CD4-positive, alpha-beta memory T cell (primary cell): ENCODE measurements around the gene SLC35F3. TPM values are rescaled to one million over a fixed set of nuclear protein-coding genes. Genes with fewer than 3 reads are reported as not detected.

Experiments
- CTCF ChIA-PET: fragments of 350-600 bp; sonication (Branson Sonifier 250); formaldehyde crosslinking; loops from one replicate; lab custom pipeline; 2021; ENCODE audit warnings: inconsistent platforms; ENCODE audit not compliant: partially characterized antibody; lab: Charles Lee
- POLR2A ChIA-PET: fragments of 350-600 bp; sonication (Branson Sonifier 250); formaldehyde crosslinking; loops from one replicate; lab custom pipeline; 2021; ENCODE audit not compliant: partially characterized antibody; lab: Charles Lee
- DNase-seq, 5 donors: peaks; one replicate each; pipeline versions ENCODE4 v3.0.0 to v3.0.0-alpha.2; 2020 to 2022; ENCODE audit warnings: mixed read lengths in 1 of 5
- H3K27ac ChIP-seq: one replicate; pipeline ENCODE4 v1.7.0; 2013; ENCODE audit warnings: low read depth, low read length
- H3K27me3 ChIP-seq: 2 replicates; pipeline ENCODE4 v1.7.0; 2013; ENCODE audit warnings: mild to moderate bottlenecking, low read length, moderate library complexity; ENCODE audit not compliant: insufficient read depth
- H3K36me3 ChIP-seq: 2 replicates; pipeline ENCODE4 v1.7.0; 2013; ENCODE audit warnings: mild to moderate bottlenecking, low read length, moderate library complexity; ENCODE audit not compliant: insufficient read depth
- H3K4me1 ChIP-seq: 2 replicates; pipeline ENCODE4 v1.7.0; 2013; ENCODE audit warnings: mild to moderate bottlenecking, low read length, moderate library complexity; ENCODE audit not compliant: insufficient read depth
- H3K4me3 ChIP-seq, 2 donors: one replicate each; pipeline ENCODE4 v1.7.0; 2013; ENCODE audit warnings: low read length in 2 of 2, mild to moderate bottlenecking in 1 of 2
- H3K9me3 ChIP-seq, 2 donors: one replicate each; pipeline ENCODE4 v1.7.0; 2013; ENCODE audit warnings: low read length in 2 of 2, control low read depth in 1 of 2; ENCODE audit not compliant: control insufficient read depth in 1 of 2
- H3K27ac Mint-ChIP-seq, 7 donors: one replicate each; pipeline ENCODE4 v1.8.0; 2020 to 2021; ENCODE audit warnings: mixed read lengths in 7 of 7, mild to moderate bottlenecking in 6 of 7, inconsistent platforms in 3 of 7, moderate library complexity in 3 of 7
- H3K27me3 Mint-ChIP-seq, 2 donors: one replicate each; pipeline ENCODE4 v1.8.0; 2020 to 2021; ENCODE audit warnings: mixed read lengths in 2 of 2
- H3K36me3 Mint-ChIP-seq, 2 donors: one replicate each; pipeline ENCODE4 v1.8.0; 2020 to 2021; ENCODE audit warnings: mixed read lengths in 2 of 2, inconsistent platforms in 1 of 2, mild to moderate bottlenecking in 1 of 2
- H3K4me1 Mint-ChIP-seq, 4 donors: one replicate each; pipeline ENCODE4 v1.8.0; 2020 to 2021; ENCODE audit warnings: mixed read lengths in 4 of 4, mild to moderate bottlenecking in 1 of 4
- H3K4me3 Mint-ChIP-seq, 8 donors: one replicate each; pipeline ENCODE4 v1.8.0; 2020 to 2021; ENCODE audit warnings: mixed read lengths in 8 of 8, mild to moderate bottlenecking in 7 of 8, moderate library complexity in 6 of 8, inconsistent platforms in 3 of 8
- H3K9me3 Mint-ChIP-seq, 8 donors: one replicate each; pipeline ENCODE4 v1.8.0; 2020 to 2021; ENCODE audit warnings: mixed read lengths in 8 of 8, mild to moderate bottlenecking in 5 of 8, inconsistent platforms in 3 of 8, moderate library complexity in 1 of 8
- intact Hi-C: fragments of 100-400 bp; cut with micrococcal nuclease; formaldehyde crosslinking; loops from one replicate; pipeline ENCODE4 v1.15.1; 2023
- microRNA-seq: library from miRNA; unstranded; fragments of <30 nt; microRNA quantifications from one replicate; pipeline ENCODE4 v1.2.0, GENCODE V29; 2021; ENCODE audit warnings: borderline replicate concordance, borderline number of aligned reads, borderline microRNAs expressed, mixed read lengths
- polyA plus RNA-seq, 2 donors: library from polyadenylated mRNA; unstranded; fragments of 300-500 nt; fragmentation: Illumina TruSeq; gene quantifications; one replicate each; pipeline ENCODE4 v1.2.3, GENCODE V29; 2021
- total RNA-seq, 2 experiments: library from RNA; stranded (reverse); gene quantifications; one replicate each; pipeline ENCODE4 v1.2.3, GENCODE V29; 2021

SLC35F3 gene
- total and polyA plus RNA-seq, 4 experiments from 2014 or later, result 0.12 to 0.84 TPM; not detected in 2

GRCh38 chr1:234373959-234374254 lies 469.4 kb downstream of the SLC35F3 start:
- H3K4me3 ChIP-seq, result peak overlapping the region; percentile 73 to 99
- Mint-ChIP-seq H3K27ac (peak overlapping the region; percentile 97 to 99 (median 99)), H3K9me3 (no peaks in the 10 kb centered on the region), H3K4me3 (peak overlapping the region; percentile 93 to 100 (median 97)), H3K36me3 (peaks cover 27 to 46% of the 10 kb centered on the region in 2 donors), H3K27me3 (no peaks in the 10 kb centered on the region), H3K4me1 (peaks cover 31 to 64% (median 45%) of the 10 kb centered on the region in 4 donors)
- ChIA-PET CTCF (interaction anchor here (1.0 to 3.4 kb wide), 9 partner anchors 12 to 104 kb away, joined by 3 to 17 read pairs (median 4); no protein-coding TSS in a partner anchor), POLR2A (interaction anchor here (0.7 to 4.9 kb wide), 26 partner anchors 9 to 1629 kb away, joined by 3 to 101 read pairs (median 5); partner anchors contain the start of genes B3GALNT2, RBM34, TARBP1 and TOMM20)
- no peaks in the 10 kb centered on the region for H3K27me3 ChIP-seq
- H3K36me3 ChIP-seq, result peaks cover 24% of the 10 kb centered on the region
- H3K27ac ChIP-seq, result peak overlapping the region; percentile 87
- H3K4me1 ChIP-seq, result peaks cover 40% of the 10 kb centered on the region
- no peak for DNase-seq
- no peaks in the 10 kb centered on the region for H3K9me3 ChIP-seq
- intact Hi-C loops, result loop anchor here (1.0 to 5.0 kb wide), 4 partner anchors 26 to 1908 kb away; partner anchors contain the start of gene ERO1B

Small RNAs within 50 kb of the gene (microRNA-seq; reads per million reads assigned to microRNA genes)
- not detected for gene MIR4671
